SK-N-SH (cell line): ENCODE results near the gene LAIR2. TPM values are rescaled to one million over a fixed set of nuclear protein-coding genes. Genes with fewer than 3 reads are reported as not detected.

Experiments
- CTCF ChIA-PET: fragments of 300-600, 350-600 bp; formaldehyde crosslinking; extraction: SDS; loops from one replicate; lab custom pipeline; 2021; lab: Yijun Ruan, JAX
- POLR2A ChIA-PET: fragments of 350-600 bp; sonication (Branson Sonifier 250); formaldehyde crosslinking; extraction: SDS; loops from one replicate; lab custom pipeline; 2020; ENCODE audit warnings: antibody characterized with exemption, inconsistent platforms; lab: Yijun Ruan, JAX
- DNase-seq: peaks from one replicate; pipeline ENCODE4 v3.0.0; 2012
- H2AFZ ChIP-seq: fragments of 200-600 bp; sonication (generic); 2 replicates; pipeline ENCODE4 v1.8.1; 2016; ENCODE audit warnings: antibody characterized with exemption, mild to moderate bottlenecking, low read depth
- H3F3A ChIP-seq: fragments of 200-600 bp; sonication (generic); replicated peaks from 2 replicates; pipeline ENCODE3; 2016; ENCODE audit warnings: antibody characterized with exemption, mild to moderate bottlenecking; ENCODE audit not compliant: insufficient read depth
- H3K27ac ChIP-seq, 2 experiments: fragments of 200-500 bp in 1 of 2; fragments of 200-600 bp in 1 of 2; sonication (Bioruptor generic) in 1 of 2; sonication (generic), shearing (Covaris generic) in 1 of 2; 2 replicates each; pipeline versions ENCODE4 v1.5.1 to v1.6.1; 2014 to 2016; ENCODE audit warnings: low read depth in 2 of 2, inconsistent platforms in 1 of 2, low read length in 1 of 2, mild to moderate bottlenecking in 1 of 2, mixed read lengths in 1 of 2
- H3K27me3 ChIP-seq: fragments of 200-600 bp; sonication (generic), shearing (Covaris generic); 2 replicates; pipeline ENCODE4 v1.6.1; 2016; ENCODE audit warnings: mixed run types; ENCODE audit not compliant: insufficient read depth
- H3K36me3 ChIP-seq, 2 experiments: fragments of 200-500 bp in 1 of 2; fragments of 200-600 bp in 1 of 2; sonication (Bioruptor generic) in 1 of 2; sonication (generic) in 1 of 2; replicated peaks in 1 of 2; 2 replicates each; pipeline versions ENCODE3 to v1.5.1; 2014 to 2016; ENCODE audit warnings: low read length in 1 of 2, mild to moderate bottlenecking in 1 of 2; ENCODE audit not compliant: insufficient read depth in 2 of 2, control insufficient read depth in 1 of 2
- H3K4me1 ChIP-seq, 2 experiments: fragments of 200-500 bp in 1 of 2; fragments of 200-600 bp in 1 of 2; sonication (Bioruptor generic) in 1 of 2; sonication (generic), shearing (Covaris generic) in 1 of 2; 2 replicates each; pipeline versions ENCODE4 v1.5.1 to v1.6.1; 2014 to 2016; ENCODE audit warnings: low read depth in 1 of 2, low read length in 1 of 2, mixed run types in 1 of 2; ENCODE audit not compliant: insufficient read depth in 2 of 2, control insufficient read depth in 1 of 2
- H3K4me2 ChIP-seq: fragments of 200-600 bp; sonication (generic), shearing (Covaris generic); 2 replicates; pipeline ENCODE4 v1.6.1; 2017; ENCODE audit warnings: mixed run types
- H3K4me3 ChIP-seq, 2 experiments: fragments of 200-500 bp in 1 of 2; fragments of 200-600 bp in 1 of 2; sonication (Bioruptor generic) in 1 of 2; sonication (generic), shearing (Covaris generic) in 1 of 2; 2 replicates each; pipeline versions ENCODE4 v1.5.1 to v1.8.1; 2014 to 2016; ENCODE audit warnings: low read depth in 2 of 2, inconsistent platforms in 1 of 2, low read length in 1 of 2, mild to moderate bottlenecking in 1 of 2, mixed read lengths in 1 of 2, moderate library complexity in 1 of 2
- H3K79me2 ChIP-seq: fragments of 200-600 bp; sonication (generic); 2 replicates; pipeline ENCODE4 v1.8.1; 2017; ENCODE audit warnings: mild to moderate bottlenecking; ENCODE audit not compliant: insufficient read depth
- H3K9ac ChIP-seq: fragments of 200-600 bp; sonication (generic); 2 replicates; pipeline ENCODE4 v1.6.1; 2017; ENCODE audit warnings: mixed run types
- H3K9me2 ChIP-seq: fragments of 200-600 bp; sonication (generic); 2 replicates; pipeline ENCODE4 v1.6.1; 2017; ENCODE audit warnings: mixed run types
- H3K9me3 ChIP-seq: fragments of 200-600 bp; sonication (generic); 2 replicates; pipeline ENCODE4 v1.6.1; 2017; ENCODE audit warnings: mixed run types, mild to moderate bottlenecking, moderate library complexity
- H4K20me1 ChIP-seq: fragments of 200-600 bp; sonication (generic); 2 replicates; pipeline ENCODE4 v1.6.1; 2017; ENCODE audit warnings: mild to moderate bottlenecking, mixed run types; ENCODE audit not compliant: insufficient read depth
- CTCF ChIP-seq: fragments of 200-600 bp; sonication (generic); IDR thresholded peaks from 2 replicates; pipeline ENCODE4 v1.6.1; 2017; ENCODE audit warnings: antibody characterized with exemption, mild to moderate bottlenecking, moderate library complexity
- EP300 ChIP-seq, 2 experiments: IDR thresholded peaks; 2 replicates each; pipeline versions ENCODE4 v1.4.0 to v1.6.1; 2012; ENCODE audit warnings: borderline replicate concordance in 1 of 2, low read depth in 1 of 2, low read length in 1 of 2
- EZH2phosphoT487 ChIP-seq: fragments of 200-600 bp; sonication (generic); IDR thresholded peaks from 2 replicates; pipeline ENCODE4 v1.6.1; 2017; ENCODE audit warnings: low read depth, mixed run types, mild to moderate bottlenecking, antibody characterized with exemption, moderate library complexity, borderline replicate concordance
- RXRA ChIP-seq: IDR thresholded peaks from 2 replicates; pipeline ENCODE4 v1.4.0; 2012; ENCODE audit warnings: low read depth, mild to moderate bottlenecking, borderline replicate concordance
- SIN3A ChIP-seq: IDR thresholded peaks from 2 replicates; pipeline ENCODE4 v1.6.1; 2012; ENCODE audit warnings: low read depth, mild to moderate bottlenecking, low read length, moderate library complexity, borderline replicate concordance
- WGBS: methylation state at CpG from one replicate; pipeline ENCODE4 v1.1.6; 2017; ENCODE audit warnings: low lambda C conversion rate; 5-methylcytosine and 5-hydroxymethylcytosine counted together
- polyA plus RNA-seq, 3 experiments: library from polyadenylated mRNA; depleted of rRNA; stranded (reverse); fragments of >200 nt; gene quantifications; 2 replicates each; pipeline ENCODE4 v1.2.3, GENCODE V29; 2012
- TF ChIP-seq, protein P1 (sequence below): IDR thresholded peaks from 2 replicates; pipeline ENCODE4; 2012
- TF ChIP-seq, protein P2 (sequence below): fragments of 150-350 bp; IDR thresholded peaks from 2 replicates; pipeline ENCODE4 v1.6.1; 2017; ENCODE audit warnings: antibody characterized with exemption, low read length, low read depth, borderline replicate concordance
- TF ChIP-seq, protein P3 (sequence below): IDR thresholded peaks from 2 replicates; pipeline ENCODE4 v1.4.0; 2012; ENCODE audit warnings: low read depth, borderline replicate concordance

The LAIR2 gene
- polyA plus RNA-seq, 1 of the 3 experiments (the other 2 are of a cell fraction) = not detected

DNA sequence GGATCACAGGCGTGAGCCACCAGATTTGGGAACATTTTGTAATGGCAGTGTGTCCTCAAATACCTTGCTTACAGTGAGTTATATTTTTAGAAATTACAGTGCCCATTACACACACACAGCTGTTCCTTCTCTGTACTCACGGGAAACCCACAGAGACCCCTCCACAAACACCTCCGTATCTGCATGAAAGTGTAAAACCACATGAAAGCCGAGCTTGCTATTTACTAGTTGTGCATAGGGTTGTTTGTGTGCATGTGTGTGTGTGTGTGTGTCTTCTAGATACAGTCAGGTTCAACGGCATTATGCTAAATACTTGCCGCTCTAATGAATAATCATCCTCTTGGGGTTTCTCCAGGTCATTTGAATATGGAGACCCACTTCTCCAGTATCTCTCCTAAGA, 48.7 kb downstream of the LAIR2 start:
- no peaks in the 10 kb centered on the region for H3K9me3 ChIP-seq
- H3K79me2 ChIP-seq = no peaks in the 10 kb centered on the region
- ChIA-PET POLR2A (no interaction called here), CTCF (interaction anchor here (1.5 kb wide), 1 partner anchor 160 kb away, joined by 3 read pairs; no protein-coding TSS in a partner anchor)
- no peak for DNase-seq
- H3K36me3 ChIP-seq = no peaks in the 10 kb centered on the region
- no peaks in the 10 kb centered on the region for H3K4me1 ChIP-seq
- H3K9ac ChIP-seq = no peak overlapping the region
- H3K4me2 ChIP-seq = no peak overlapping the region
- H4K20me1 ChIP-seq = no peaks in the 10 kb centered on the region
- H3K9me2 ChIP-seq = no peaks in the 10 kb centered on the region
- H3K27me3 ChIP-seq = peaks cover 62% of the 10 kb centered on the region
- no peak overlapping the region for H2AFZ ChIP-seq
- H3F3A ChIP-seq = no peaks in the 10 kb centered on the region
- H3K4me3 ChIP-seq = no peak overlapping the region
- 18% methylated on average over 6 of the region's 6 CpGs for WGBS
- H3K27ac ChIP-seq = no peak overlapping the region
- TF ChIP-seq, protein P1, sequence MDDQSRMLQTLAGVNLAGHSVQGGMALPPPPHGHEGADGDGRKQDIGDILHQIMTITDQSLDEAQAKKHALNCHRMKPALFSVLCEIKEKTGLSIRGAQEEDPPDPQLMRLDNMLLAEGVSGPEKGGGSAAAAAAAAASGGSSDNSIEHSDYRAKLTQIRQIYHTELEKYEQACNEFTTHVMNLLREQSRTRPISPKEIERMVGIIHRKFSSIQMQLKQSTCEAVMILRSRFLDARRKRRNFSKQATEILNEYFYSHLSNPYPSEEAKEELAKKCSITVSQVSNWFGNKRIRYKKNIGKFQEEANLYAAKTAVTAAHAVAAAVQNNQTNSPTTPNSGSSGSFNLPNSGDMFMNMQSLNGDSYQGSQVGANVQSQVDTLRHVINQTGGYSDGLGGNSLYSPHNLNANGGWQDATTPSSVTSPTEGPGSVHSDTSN = no peak
- TF ChIP-seq SIN3A (no peak), RXRA (no peak), EZH2phosphoT487 (no peak), CTCF (no peak)
- TF ChIP-seq, protein P2, sequence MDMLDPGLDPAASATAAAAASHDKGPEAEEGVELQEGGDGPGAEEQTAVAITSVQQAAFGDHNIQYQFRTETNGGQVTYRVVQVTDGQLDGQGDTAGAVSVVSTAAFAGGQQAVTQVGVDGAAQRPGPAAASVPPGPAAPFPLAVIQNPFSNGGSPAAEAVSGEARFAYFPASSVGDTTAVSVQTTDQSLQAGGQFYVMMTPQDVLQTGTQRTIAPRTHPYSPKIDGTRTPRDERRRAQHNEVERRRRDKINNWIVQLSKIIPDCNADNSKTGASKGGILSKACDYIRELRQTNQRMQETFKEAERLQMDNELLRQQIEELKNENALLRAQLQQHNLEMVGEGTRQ = no peak

DNA sequence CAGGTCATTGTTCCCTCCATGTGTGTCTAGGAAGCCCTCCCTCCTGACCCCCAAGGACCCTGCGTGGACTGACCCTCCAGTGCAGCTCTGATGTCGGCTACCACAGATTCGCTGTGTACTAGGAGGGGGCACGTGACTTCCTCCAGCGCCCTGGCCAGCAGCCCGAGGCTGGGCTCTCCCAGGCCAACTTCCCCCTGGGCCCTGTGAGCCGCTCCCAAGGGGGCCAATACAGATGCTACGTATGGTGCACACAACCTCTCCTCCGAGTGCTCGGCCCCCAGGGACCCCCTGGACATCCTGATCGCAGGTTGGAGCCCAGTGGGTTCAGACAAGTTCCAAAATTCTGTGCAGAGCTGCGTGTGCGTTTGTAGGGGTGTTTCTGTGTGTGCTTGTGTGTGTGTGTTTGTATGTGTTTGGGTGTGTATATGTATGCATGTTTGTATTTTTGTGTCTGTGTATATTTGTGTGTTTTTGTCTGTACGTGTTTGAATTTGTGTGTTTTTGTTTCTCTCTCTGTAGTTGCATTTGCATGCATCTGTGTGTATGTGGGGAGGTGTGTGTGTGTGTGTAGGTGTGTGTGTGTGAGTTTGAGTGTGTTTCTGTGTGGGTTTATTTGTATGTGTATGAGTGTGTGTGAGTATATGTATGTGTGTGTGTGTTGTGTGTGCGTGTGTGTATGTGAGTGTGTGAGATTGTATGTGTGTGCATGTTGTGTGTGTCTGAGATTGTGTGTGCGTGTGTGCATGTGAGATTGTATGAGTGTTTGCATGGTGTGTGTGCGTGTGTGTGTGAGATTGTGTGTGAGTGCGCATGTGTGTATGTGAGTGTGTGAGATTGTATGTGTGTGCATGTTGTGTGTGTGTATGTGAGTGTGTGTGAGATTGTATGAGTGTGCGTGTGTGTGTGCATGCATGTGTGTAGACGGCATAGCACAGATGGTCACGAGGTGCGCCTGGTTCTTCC, 49.6 kb downstream of the LAIR2 start:
- no peaks in the 10 kb centered on the region for H3K4me1 ChIP-seq
- H4K20me1 ChIP-seq = no peaks in the 10 kb centered on the region
- no peaks in the 10 kb centered on the region for H3K79me2 ChIP-seq
- H3K27ac ChIP-seq = no peak overlapping the region
- DNase-seq = no peak
- 19% methylated on average over 16 of the region's 22 CpGs for WGBS
- no peaks in the 10 kb centered on the region for H3K9me2 ChIP-seq
- ChIA-PET CTCF (no interaction called here), POLR2A (no interaction called here)
- H3K27me3 ChIP-seq = peaks cover 52% of the 10 kb centered on the region
- no peak overlapping the region for H2AFZ ChIP-seq
- H3K9me3 ChIP-seq = no peaks in the 10 kb centered on the region
- no peaks in the 10 kb centered on the region for H3K36me3 ChIP-seq
- no peak overlapping the region for H3K4me3 ChIP-seq
- no peaks in the 10 kb centered on the region for H3F3A ChIP-seq
- TF ChIP-seq, protein P3, sequence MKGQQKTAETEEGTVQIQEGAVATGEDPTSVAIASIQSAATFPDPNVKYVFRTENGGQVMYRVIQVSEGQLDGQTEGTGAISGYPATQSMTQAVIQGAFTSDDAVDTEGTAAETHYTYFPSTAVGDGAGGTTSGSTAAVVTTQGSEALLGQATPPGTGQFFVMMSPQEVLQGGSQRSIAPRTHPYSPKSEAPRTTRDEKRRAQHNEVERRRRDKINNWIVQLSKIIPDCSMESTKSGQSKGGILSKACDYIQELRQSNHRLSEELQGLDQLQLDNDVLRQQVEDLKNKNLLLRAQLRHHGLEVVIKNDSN = 0 out of 2 replicates have a peak, but pooled peaks have one; percentile 13
- TF ChIP-seq EP300 (IDR thresholded peaks at IDR 0.05; ENCODE audit: borderline replicate concordance in 1 of 2, low read depth in 1 of 2, low read length in 1 of 2) = no peak
- no peak overlapping the region for H3K4me2 ChIP-seq
- no peak overlapping the region for H3K9ac ChIP-seq
